Raji (cell line): ENCODE results near the gene SHH.

ENCODE experiments used
- POLR2A ChIP-seq: IDR thresholded peaks from 2 replicates; pipeline ENCODE4 v1.6.1; 2011; ENCODE audit warnings: low read depth, low read length, control low read depth; ENCODE audit not compliant: insufficient read depth

The SHH gene

DNA sequence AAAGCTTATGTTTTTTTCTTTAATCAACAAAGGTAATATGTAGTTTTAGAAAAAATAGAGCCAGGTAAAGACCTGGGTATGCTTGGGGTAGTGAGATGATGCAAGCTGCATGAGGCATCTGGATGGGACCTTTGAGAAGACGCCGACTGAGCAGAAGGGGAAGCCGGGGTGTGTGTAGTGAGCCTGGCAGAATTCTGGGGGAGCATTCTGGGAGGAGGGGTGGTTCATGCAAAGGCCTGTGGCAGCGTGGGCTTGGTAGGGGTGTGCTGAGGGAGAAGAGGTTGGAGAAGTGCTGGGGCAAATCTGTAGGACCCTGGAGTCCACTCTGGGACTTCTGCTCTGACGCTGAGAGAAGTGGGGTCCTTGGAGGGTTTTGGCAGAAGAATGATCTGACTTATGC, 33.9 kb upstream of the SHH start:
- no peak for TF ChIP-seq POLR2A

DNA sequence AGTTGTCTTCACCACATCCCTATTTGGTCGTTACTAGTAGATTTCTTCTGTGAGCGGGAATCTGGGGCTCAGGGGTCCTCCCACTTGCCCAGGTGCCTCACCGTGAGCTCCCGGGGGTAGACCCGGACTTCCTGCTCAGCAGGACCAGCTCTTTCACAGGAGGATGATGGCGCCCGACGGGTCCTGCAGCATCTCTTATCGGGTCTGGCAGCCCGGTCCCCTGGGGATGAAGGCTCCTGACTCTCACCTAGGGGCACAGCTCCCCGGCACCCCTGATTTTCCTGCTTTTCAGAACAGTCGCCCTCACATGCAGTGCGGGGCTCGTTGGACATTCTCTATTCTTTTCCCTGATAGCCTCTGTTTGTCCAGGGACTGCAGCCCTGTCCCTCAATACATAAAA, 33.0 kb upstream of the SHH start:
- TF ChIP-seq POLR2A: no peak

DNA sequence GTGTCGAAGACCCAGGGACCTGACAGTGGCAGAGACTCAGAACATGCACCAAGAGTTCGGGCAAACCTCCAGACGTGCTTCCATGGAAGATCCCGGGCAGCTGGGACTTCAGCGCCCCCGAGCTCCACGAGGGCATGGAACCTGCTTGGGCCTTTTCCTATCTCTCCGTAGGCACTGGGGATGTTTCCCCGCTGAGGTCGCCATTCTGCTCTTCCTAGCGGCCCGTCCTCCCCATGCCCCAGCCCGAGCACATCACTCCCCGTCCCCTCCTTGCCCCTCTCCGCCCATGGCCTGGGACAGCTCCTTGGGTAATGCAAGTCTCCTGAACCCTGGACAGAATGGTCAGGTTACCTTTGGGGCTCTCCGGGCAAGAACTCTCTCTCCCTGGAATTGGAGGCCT, 32.3 kb upstream of the SHH start:
- TF ChIP-seq POLR2A: no peak

DNA sequence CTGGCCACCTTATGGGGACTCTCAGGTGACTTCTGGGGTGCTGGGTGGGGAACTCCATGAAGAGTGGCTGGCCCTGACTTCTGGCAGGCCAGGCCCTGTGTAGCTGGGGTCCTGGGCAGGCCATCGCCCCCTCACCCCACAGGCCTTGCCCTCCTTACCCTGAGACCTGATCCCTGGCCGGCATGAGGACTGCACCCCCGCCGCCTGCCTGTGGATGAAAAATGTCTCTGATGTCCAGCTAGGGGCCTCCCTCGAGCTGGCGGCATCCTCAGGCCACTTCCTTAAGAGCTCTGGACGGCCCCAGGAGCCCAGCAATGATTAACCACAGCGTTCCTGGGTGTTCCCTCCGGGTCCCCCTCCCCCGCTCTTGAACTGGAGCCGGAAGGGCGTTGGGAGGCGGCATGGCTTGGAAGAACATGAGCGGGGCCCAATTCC, 31.8 kb upstream of the SHH start:
- TF ChIP-seq POLR2A: no peak

DNA sequence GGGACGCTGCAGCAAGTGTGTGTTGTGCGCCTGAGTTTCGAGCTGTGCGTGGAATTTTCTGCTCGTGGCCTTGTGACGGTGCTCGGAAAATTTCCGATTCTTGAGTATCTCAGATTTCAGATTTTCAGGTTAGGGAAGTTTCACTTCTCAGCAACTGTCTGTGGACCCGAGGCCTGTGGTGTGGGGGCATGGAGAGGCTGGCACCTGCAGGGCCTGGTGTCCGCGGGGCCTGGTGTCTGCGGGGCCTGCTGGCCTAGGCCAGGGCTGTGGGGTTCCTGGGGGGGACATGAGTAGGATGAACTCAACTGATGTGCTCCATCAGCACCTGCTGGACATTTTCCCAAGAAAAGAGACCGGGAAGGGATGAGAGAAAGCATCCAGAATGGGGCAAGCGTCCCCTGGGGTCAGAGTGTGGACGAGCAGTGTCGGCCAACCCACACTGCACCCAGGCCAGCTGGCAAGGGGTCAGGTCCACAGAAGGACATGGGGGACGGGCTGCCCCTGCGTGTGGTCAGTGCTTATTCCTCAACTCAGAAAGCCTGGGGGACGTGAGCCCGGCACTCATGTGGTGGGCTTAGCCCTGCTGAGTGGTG, 31.3 kb upstream of the SHH start:
- TF ChIP-seq POLR2A: no peak

DNA sequence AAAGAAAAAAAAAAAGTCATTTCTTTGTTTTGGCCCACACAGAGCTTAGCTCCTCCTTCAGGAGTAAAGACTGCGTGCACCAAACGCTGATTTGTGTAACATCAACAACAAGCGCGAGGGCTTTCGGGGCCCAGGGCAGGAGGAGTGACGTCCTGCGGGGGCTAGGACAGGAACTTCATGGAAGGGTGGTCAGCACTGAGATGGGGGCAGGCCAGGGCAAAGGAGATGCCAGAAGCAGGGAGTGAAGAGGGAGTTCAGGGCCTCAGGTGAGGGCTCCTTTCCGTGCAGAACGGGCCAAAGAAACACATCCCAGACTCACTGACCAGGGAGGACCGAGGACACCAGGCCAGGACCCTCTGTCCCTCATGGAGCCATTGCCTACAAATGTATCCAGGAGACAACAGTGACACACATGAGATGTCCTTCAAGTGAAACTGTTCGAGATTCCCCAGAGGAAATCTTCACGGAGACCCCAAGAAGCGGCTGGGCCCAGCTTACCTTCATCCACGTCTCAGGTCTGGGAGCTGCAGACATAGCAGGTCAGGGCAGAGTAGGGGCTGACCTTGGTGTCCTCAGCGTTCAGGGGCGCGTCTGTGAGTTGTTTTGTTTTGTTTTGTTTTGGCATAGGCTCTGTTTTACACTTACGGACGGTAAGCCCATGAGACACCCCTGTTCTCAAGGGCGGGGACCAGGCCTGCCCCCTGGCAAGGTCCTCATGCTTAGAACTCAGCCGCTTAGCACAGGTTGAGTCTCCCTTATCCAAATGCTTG, 30.4 kb upstream of the SHH start:
- TF ChIP-seq POLR2A: no peak

DNA sequence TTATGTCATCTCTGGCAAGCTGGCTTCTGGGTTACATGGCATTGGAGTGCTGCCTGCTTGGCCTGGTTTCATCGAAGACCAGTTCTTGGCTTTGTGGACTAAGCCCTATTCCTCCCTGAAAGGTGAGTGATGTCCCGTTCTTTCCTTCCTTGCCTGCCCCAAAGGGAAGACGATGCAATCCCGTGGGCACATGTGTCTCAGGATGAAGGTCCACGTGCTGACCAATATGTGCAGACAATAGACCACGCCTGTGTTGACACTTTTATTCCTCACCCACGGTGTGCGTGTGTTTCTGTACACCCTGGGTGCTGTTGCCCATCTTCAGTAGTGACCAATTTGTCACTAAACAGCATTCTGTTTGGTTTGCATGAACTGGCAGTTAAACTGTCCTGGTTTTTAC, 28.6 kb upstream of the SHH start:
- TF ChIP-seq POLR2A: no peak

DNA sequence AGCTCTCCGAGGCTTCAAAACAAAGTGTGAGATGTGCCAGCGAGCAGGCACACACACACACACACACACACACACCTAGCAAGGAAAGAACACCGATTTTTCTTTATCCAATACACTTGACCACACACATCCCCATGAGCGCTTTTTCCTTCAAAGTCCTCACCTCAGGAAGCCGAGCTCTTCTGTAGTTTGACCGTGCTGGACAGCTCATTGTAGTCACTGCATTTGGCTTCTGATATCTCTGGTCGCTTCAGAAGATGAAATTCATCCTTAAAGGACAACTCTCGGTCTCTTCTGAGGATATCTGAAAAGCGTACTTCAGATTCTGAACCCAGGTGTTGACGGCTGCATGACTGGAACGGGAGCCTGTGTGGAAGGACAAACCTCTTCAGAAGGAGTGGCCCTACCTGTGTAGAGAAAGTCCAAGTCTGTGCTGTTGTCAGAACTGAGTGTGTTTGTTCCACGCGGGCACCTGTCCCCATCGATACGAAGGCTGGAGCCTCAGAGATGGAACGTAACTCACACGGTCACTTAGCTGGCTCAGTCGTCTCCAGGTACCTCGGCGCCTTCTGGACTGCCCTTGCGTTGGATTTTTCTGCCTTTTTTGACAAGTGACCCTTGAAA, 28.1 kb upstream of the SHH start:
- no peak for TF ChIP-seq POLR2A

DNA sequence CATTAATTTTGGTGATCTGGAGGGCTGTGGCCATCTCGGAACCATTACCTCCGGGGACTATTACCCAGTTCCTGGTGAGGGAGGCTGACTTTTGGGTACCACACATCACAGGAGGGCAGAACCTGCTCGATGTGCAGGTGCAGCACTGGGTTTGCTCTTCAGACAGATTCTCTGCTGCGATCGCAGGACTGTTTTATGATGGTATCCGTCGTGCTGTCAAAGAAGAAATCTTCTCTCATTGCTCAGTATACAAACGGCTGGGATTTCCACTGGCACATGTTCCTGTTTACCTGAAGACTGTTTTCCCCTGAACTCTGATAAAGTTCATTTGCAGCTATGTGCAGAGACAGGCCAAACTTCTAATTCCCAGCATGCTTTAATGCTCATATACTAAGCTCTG, 27.2 kb upstream of the SHH start:
- TF ChIP-seq POLR2A: no peak

DNA sequence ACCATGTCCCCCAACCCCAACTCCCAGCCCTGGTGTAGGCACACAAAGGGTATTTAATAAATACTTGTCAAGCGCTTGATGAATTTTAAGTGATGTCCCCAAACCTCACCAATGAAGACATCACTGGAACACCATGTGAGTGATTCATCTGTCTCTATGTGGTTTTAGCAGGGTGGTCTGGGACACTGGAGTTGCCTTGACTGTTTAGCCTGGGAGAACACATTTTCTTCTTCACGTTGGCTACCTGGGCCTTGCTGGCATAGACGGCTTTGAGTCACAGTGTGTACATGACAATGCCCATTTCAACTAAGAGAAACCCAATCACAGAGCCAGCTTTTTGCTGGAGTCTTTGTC, 24.8 kb upstream of the SHH start:
- TF ChIP-seq POLR2A: no peak

DNA sequence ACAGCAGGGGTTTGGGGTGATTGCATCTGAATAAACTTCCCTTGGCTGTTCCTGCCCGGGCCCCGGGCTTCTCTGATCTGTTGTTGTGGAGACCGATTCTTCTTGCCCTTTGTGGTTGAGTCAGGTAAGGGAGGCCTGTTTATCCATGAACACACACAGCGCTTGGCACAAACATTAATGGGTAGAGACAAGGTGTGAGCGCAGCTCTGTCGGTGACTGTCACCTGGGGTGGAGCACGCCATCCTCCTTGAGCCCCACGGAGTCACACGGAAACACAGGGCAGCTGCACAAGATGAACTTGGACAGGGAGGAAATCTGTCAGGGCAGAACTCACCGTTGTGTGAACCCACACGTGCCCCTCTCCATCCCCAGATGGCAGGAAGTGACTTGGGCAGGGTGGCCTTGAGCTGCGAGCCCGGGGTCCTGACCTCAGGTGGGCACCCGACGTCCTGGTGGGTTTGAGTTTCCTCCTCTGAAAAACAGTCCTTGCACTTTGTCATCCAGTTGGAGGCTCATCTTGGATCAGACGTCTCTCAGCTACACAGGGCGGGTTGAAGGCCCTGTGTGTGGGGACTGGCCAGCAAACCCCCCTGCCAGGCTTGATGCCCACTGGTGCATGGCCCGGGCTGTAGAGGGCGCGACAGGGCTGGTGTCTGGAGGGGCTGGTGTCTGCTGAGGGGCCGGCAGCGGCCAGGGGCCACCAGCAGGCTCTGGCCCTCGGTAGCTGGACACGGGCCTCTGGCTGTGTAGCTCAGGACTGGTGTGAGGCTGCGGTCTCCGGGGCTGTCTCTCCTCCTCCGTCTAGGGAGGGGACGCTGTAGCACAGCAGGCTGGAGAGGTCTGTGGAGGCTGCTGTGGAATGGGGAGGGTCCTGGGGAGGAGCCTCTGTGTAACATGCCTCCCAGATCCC, 24.2 kb upstream of the SHH start:
- no peak for TF ChIP-seq POLR2A

DNA sequence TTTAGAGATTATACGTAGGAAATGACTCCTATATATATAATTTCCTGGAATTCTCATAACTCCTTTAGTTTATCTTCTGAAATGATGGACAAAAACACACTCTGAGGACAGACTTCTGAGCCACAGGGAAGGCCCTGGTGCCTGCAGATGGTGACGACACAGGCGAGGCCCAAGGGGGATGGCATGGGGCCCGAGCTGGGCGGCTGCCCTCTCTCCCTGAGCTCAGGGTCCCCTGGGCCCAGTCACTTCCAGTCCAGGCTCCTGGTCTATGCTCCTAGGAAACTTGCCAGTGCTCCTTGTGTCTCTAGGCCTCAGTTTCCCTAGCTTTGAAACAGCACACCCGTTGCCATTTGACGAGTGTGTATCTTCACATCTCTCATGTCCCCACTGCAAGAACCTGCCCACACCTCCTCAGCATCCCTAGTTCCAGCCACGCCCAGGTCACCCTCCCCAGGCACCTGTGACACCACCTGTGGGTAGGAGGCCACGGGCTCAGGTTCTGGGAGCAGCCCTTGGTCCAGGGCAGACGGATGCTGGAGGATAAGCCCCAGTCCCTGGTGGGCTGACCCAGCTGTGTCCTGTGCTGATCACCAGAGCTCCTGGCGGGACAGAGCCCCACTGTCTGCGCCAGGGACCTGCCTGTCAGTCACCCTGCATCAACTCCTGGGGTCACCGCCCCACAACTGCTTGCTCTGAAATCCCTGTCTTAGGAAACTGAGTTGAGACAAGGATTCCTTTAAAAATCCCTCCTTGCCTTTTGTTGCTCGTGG, 23.4 kb upstream of the SHH start:
- no peak for TF ChIP-seq POLR2A

DNA sequence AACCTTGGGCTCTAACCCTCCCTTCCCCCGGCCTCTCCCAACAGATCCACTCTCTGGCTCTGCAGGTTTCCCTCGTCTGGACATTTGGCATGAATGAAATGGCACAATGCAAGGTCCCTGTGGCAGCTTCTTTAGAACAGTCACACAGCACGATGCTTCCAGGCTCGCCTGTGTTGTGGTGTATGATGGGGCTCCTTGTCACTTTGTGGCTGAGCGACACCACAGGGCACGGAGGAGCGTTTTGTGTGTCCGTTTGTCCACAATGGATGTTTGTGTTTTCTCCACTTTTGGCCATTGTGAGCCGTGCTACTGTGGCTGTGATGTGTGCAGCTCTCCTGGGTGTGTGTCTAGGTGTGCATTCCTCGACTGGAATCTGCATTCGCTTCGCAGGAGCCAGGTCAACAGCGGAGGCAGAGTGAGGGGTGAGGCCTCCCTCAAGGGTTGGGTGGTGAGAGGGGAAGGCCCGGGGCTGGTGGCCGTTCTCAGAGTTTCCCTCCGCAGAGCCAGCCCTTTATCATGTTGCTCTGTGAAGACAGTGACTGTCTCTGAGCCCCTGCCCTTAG, 22.3 kb upstream of the SHH start:
- TF ChIP-seq POLR2A: no peak

DNA sequence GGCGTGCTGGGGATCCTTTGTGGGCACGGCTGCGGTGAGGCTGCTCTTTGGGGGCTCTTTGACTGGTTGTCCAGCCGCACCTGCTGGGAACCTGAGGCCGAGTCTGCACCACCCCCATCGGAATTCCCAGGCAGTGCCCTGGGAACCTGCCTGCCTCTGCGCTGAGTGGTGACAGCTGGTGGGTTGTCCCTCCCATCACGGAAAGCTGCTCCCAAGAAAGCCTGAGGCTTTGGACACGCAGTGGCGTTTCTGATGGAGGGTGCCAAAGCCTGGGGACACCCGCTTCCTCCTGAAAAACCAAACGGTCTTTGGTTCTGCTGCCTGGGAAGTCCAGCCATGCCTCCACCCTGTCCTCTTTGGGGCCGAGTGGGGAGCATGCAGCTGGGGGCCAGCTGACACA, 21.4 kb upstream of the SHH start:
- no peak for TF ChIP-seq POLR2A
